Thymus (tissue), 11 donors: ENCODE data around the gene SLC9A2. TPM values are rescaled to one million over a fixed set of nuclear protein-coding genes. Genes with fewer than 3 reads are reported as not detected.

Source experiments
- DNase-seq, 9 donors: peaks; one replicate each; pipeline ENCODE4 v3.0.0-alpha.2; 2013; ENCODE audit warnings: low spot score in 9 of 9, low read depth in 6 of 9, missing footprints in 1 of 9
- H3K27ac ChIP-seq, 2 donors: one replicate each; pipeline ENCODE4 v1.5.1; 2013; ENCODE audit warnings: control low read depth in 1 of 2, low read depth in 1 of 2, low read length in 1 of 2, mild to moderate bottlenecking in 1 of 2, moderate library complexity in 1 of 2
- H3K27me3 ChIP-seq, 2 donors: one replicate each; pipeline ENCODE4 v1.5.1; 2013; ENCODE audit warnings: low read length in 1 of 2; ENCODE audit not compliant: control insufficient read depth in 2 of 2, insufficient read depth in 1 of 2
- H3K36me3 ChIP-seq, 2 donors: one replicate each; pipeline ENCODE4 v1.5.1; 2013; ENCODE audit warnings: low read length in 1 of 2, mild to moderate bottlenecking in 1 of 2, moderate library complexity in 1 of 2; ENCODE audit not compliant: control insufficient read depth in 2 of 2, insufficient read depth in 2 of 2
- H3K4me1 ChIP-seq, 2 donors: one replicate each; pipeline ENCODE4 v1.5.1; 2013; ENCODE audit warnings: low read length in 2 of 2; ENCODE audit not compliant: control insufficient read depth in 2 of 2, insufficient read depth in 2 of 2
- H3K4me3 ChIP-seq, 2 donors: one replicate each; pipeline ENCODE4 v1.5.1; 2013; ENCODE audit warnings: low read length in 2 of 2, control low read depth in 1 of 2, mild to moderate bottlenecking in 1 of 2
- H3K9me3 ChIP-seq, 2 donors: one replicate each; pipeline ENCODE4 v1.5.1; 2013; ENCODE audit warnings: low read length in 1 of 2, mild to moderate bottlenecking in 1 of 2; ENCODE audit not compliant: control insufficient read depth in 2 of 2, insufficient read depth in 1 of 2
- WGBS: extraction: QIAGEN DNeasy Blood & Tissue Kit; methylation state at CpG from one replicate; pipeline ENCODE4 v1.1.7; 2013; 5-methylcytosine and 5-hydroxymethylcytosine counted together
- polyA plus RNA-seq: library from polyadenylated mRNA; stranded (reverse); fragments of 200-250 nt; gene quantifications from one replicate; pipeline ENCODE4 v1.2.3, GENCODE V29; 2013
- total RNA-seq: library from RNA; stranded (reverse); fragments of 120-200 nt; gene quantifications from one replicate; pipeline ENCODE4 v1.2.4, GENCODE V29; 2013
- donor health status: healthy.

SLC9A2 gene
- total and polyA plus RNA-seq, 2 donors: 0.66 to 0.75 TPM

- no peak overlapping the region for H3K27ac ChIP-seq
- 76% methylated on average over 7 of the region's 7 CpGs for WGBS
- H3K4me1 ChIP-seq: no peaks in the 10 kb centered on the region
- H3K9me3 ChIP-seq: no peaks in the 10 kb centered on the region
- H3K36me3 ChIP-seq: no peaks in the 10 kb centered on the region
- DNase-seq: peak in 5 of 9 donors; percentile 4 to 56 (median 12)
- no peak overlapping the region for H3K4me3 ChIP-seq
- H3K27me3 ChIP-seq: no peaks in the 10 kb centered on the region
These were observed 134.3 kb downstream of the SLC9A2 start for GRCh38 chr2:102753563-102754159.

GRCh38 chr2:102754456-102755145, 135.2 kb downstream of the SLC9A2 start:
- Histone ChIP-seq H3K4me1 (no peaks in the 10 kb centered on the region), H3K36me3 (no peaks in the 10 kb centered on the region), H3K27me3 (no peaks in the 10 kb centered on the region), H3K4me3 (no peak overlapping the region), H3K9me3 (no peaks in the 10 kb centered on the region), H3K27ac (no peak overlapping the region)
- DNase-seq: no peak
- WGBS: 97% methylated on average over 3 of the region's 3 CpGs

- H3K36me3 ChIP-seq: no peaks in the 10 kb centered on the region
- no peak overlapping the region for H3K4me3 ChIP-seq
- H3K27ac ChIP-seq: no peak overlapping the region
- no peaks in the 10 kb centered on the region for H3K9me3 ChIP-seq
- H3K27me3 ChIP-seq: no peaks in the 10 kb centered on the region
- 92% methylated on average over 4 of the region's 4 CpGs for WGBS
- no peaks in the 10 kb centered on the region for H3K4me1 ChIP-seq
- no peak for DNase-seq
These were observed 135.9 kb downstream of the SLC9A2 start for GRCh38 chr2:102755284-102755683.

- Histone ChIP-seq H3K9me3 (no peaks in the 10 kb centered on the region), H3K27ac (no peak overlapping the region), H3K4me1 (no peaks in the 10 kb centered on the region), H3K27me3 (no peaks in the 10 kb centered on the region), H3K36me3 (no peaks in the 10 kb centered on the region), H3K4me3 (no peak overlapping the region)
- no peak for DNase-seq
These were observed 139.1 kb downstream of the SLC9A2 start for GRCh38 chr2:102758439-102758838.

Other genes starting within 250 kb of the SLC9A2 start
- gene IL18RAP, start 196.4 kb upstream of the SLC9A2 start, total RNA-seq: 3.7 TPM
- 3.0 TPM for gene IL18RAP, start 196.4 kb upstream of the SLC9A2 start, polyA plus RNA-seq
- 0.05 TPM for gene SLC9A4, start 146.3 kb upstream of the SLC9A2 start, total RNA-seq
- 0.66 TPM for gene SLC9A4, start 146.3 kb upstream of the SLC9A2 start, polyA plus RNA-seq
- 2.3 TPM for gene TMEM182, start 142.5 kb downstream of the SLC9A2 start, total RNA-seq
- gene TMEM182, start 142.5 kb downstream of the SLC9A2 start, polyA plus RNA-seq: 2.6 TPM